ENCODE data around the gene L3MBTL4. TPM values are rescaled to one million over a fixed set of nuclear protein-coding genes. Genes with fewer than 3 reads are reported as not detected.
A peak's percentile ranks its signal among the peaks of the same experiment; 100 is the strongest.

The L3MBTL4 gene
- total and polyA plus RNA-seq, 10 of the 15 experiments (the other 5 are each of a cell fraction or from before 2014, with no cell fraction given), result 1.3 to 8.7 (median 3.8) TPM

DNA sequence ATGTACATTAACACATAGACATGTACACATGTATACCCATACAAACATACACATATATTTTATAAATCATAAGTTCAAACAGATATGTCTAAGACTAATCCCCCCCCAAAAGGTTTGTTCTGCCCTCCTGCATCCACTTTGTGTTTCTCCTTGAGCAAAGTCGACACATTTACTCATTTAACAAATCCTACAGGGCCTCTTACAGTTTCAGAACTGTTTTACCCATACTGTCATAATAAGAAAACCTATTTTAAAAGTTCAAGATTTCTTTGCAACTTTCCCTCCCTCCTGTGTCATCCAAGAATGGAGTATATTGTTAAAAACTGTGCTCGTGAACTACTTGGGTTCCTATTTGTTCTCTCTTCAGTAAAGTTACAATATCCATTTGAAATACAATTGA is 166.7 kb downstream of the L3MBTL4 start:
- Histone ChIP-seq H4K20me1 (ENCODE audit: control insufficient read depth, insufficient read depth) (no peaks in the 10 kb centered on the region), H2AFZ (ENCODE audit: control insufficient read depth, low read depth, low read length) (no peak overlapping the region), H3K4me2 (ENCODE audit: control insufficient read depth, insufficient read depth) (peak overlapping the region; percentile 54; the same call in 1 of the 2 replicates), H3K9ac (ENCODE audit: control insufficient read depth, insufficient read depth, low read length) (no peak overlapping the region), H3K9me3 (replicated peaks; ENCODE audit: control insufficient read depth, insufficient read depth, low read length) (no peaks in the 10 kb centered on the region), H3K27me3 (replicated peaks in 1 of 2; ENCODE audit: control insufficient read depth in 2 of 2, insufficient read depth in 2 of 2, low read length in 1 of 2) (no peaks in the 10 kb centered on the region), H3K36me3 (ENCODE audit: control insufficient read depth in 2 of 2, insufficient read depth in 2 of 2, low read length in 1 of 2) (no peaks in the 10 kb centered on the region), H3K4me1 (ENCODE audit: control insufficient read depth, insufficient read depth, low read length) (peaks cover 17% of the 10 kb centered on the region), H3K79me2 (ENCODE audit: control insufficient read depth, insufficient read depth, low read length) (no peaks in the 10 kb centered on the region), H3K27ac (ENCODE audit: control insufficient read depth, insufficient read depth) (no peak overlapping the region), H3K4me3 (no peak overlapping the region)
- POLR2A ChIA-PET, result no interaction called here
- intact Hi-C loops (cut with micrococcal nuclease; ENCODE audit: unreplicated experiment), result no loop called here
- RAD21 ChIA-PET (ENCODE audit: unreplicated experiment), result no interaction called here
- TF ChIP-seq WRNIP1 (IDR thresholded peaks at IDR 0.05; ENCODE audit: borderline replicate concordance, low read depth, low read length) (no peak), FOXM1 (IDR thresholded peaks at IDR 0.05; ENCODE audit: low read depth, low read length) (0 out of 2 replicates have a peak, but pooled peaks have one; percentile 13), ATF7 (IDR thresholded peaks at IDR 0.05; ENCODE audit: low read depth) (no peak), TCF12 (IDR thresholded peaks at IDR 0.05; ENCODE audit: low read depth, low read length) (no peak), JUNB (IDR thresholded peaks at IDR 0.05) (peak; percentile 69), MEF2A (IDR thresholded peaks at IDR 0.05; ENCODE audit: insufficient read depth, low read depth, low read length) (0 out of 2 replicates have a peak, but pooled peaks have one; percentile 38), RUNX3 (IDR thresholded peaks at IDR 0.05; ENCODE audit: low read length) (peak; percentile 8; the same call in 1 of the 2 replicates), NFIC (IDR thresholded peaks at IDR 0.05; ENCODE audit: low read depth, low read length) (peak; percentile 52), IRF4 (IDR thresholded peaks at IDR 0.05; ENCODE audit: low read depth, low read length) (peak; percentile 21; the same call in 1 of the 2 replicates)
- TF ChIP-seq, protein P1, sequence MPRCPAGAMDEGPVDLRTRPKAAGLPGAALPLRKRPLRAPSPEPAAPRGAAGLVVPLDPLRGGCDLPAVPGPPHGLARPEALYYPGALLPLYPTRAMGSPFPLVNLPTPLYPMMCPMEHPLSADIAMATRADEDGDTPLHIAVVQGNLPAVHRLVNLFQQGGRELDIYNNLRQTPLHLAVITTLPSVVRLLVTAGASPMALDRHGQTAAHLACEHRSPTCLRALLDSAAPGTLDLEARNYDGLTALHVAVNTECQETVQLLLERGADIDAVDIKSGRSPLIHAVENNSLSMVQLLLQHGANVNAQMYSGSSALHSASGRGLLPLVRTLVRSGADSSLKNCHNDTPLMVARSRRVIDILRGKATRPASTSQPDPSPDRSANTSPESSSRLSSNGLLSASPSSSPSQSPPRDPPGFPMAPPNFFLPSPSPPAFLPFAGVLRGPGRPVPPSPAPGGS (IDR thresholded peaks at IDR 0.05; ENCODE audit: borderline replicate concordance, insufficient read depth, low read depth, low read length, poor library complexity, severe bottlenecking), result peak; percentile 27
- ATAC-seq, result peak; percentile 57
- no peak for DNase-seq (ENCODE audit: low read depth, low spot score)
- WGBS (ENCODE audit: insufficient coverage, insufficient replicate concordance, low lambda C conversion rate, missing lambda C conversion rate), result 17% methylated on average over 2 of the region's 2 CpGs
- SMC1A ChIA-PET (ENCODE audit: uncharacterized antibody, unreplicated experiment), result no interaction called here
- FAIRE-seq, result no peak
- no TSS peak for BruUV-seq (replicated peaks)
- CTCF ChIA-PET, result no interaction called here
- in situ Hi-C loops (cut with MboI), result no loop called here
